H1 (cell line): ENCODE results near the gene HOXB6.

Experiments
- EP300 ChIP-seq, 2 experiments: IDR thresholded peaks; 1 replicate in 1 of 2; 2 replicates in 1 of 2; pipeline ENCODE4 v1.6.1; 2011 to 2012; ENCODE audit warnings: low read depth in 2 of 2, low read length in 2 of 2, mild to moderate bottlenecking in 2 of 2, borderline replicate concordance in 1 of 2, inconsistent platforms in 1 of 2, moderate library complexity in 1 of 2
- JUN ChIP-seq: IDR thresholded peaks from 2 replicates; pipeline ENCODE4 v1.6.1; 2011; ENCODE audit warnings: low read depth, mild to moderate bottlenecking, improper control_type of control experiment, low read length
- RAD21 ChIP-seq, 2 experiments: IDR thresholded peaks in 1 of 2; conservative IDR thresholded peaks in 1 of 2; 2 replicates each; pipeline ENCODE4 v1.6.1; 2011; ENCODE audit warnings: low read depth in 2 of 2, low read length in 2 of 2, improper control_type of control experiment in 1 of 2, inconsistent platforms in 1 of 2, mild to moderate bottlenecking in 1 of 2, moderate library complexity in 1 of 2
- SIN3A ChIP-seq, 2 experiments: IDR thresholded peaks in 1 of 2; conservative IDR thresholded peaks in 1 of 2; 2 replicates each; pipeline ENCODE4 v1.6.1; 2011 to 2012; ENCODE audit warnings: low read length in 2 of 2, improper control_type of control experiment in 1 of 2, low read depth in 1 of 2, mild to moderate bottlenecking in 1 of 2
- TF ChIP-seq, protein P1 (sequence below), 3 experiments: IDR thresholded peaks; 1 replicate in 2 of 3; 2 replicates in 1 of 3; pipeline versions ENCODE4 v1.5.1 to v1.6.1; 2011; ENCODE audit warnings: low read length in 3 of 3, mild to moderate bottlenecking in 3 of 3, inconsistent platforms in 2 of 3, low read depth in 1 of 3, moderate library complexity in 1 of 3; ENCODE audit not compliant: insufficient read depth in 1 of 3; ENCODE audit errors: control extremely low read depth in 1 of 3

DNA sequence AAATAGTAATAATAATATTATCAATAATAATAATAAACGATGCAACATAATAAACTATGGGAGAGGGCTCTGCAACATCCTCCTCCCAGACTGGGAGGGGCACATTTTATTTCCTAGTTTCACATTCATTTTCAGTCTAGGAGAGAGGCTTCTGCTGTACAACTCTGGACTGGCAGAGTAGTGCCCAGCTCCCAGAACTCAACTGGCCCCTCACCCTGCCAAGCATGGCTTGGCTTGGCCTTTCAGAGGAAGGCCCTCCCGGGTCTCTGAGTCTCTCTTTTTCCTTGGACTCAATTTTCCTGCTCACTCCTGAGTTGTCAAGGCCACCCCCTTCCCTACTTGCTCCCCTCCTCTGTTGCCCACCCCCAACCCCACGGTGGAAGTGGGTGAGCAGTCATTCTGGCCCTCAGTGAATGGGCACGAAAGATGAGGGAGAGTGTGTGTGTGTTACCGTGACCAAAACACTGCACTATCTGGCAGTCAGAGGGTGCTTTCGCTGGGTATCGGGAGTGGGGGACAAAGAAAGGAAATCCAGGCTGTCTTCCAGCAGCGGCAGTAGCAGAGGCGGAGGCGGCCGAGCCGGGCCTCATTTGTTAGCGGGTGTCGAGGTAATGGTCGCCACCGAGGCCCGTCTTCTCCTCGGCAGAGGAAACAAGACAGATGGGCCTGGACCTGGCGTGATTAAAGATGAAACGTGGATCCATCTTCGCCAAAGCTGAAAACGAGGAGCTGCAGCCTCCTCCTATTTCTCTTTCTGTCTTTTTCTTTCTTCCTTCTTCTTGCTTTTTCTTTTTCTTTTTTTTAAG lies 28.9 kb downstream of the HOXB6 start:
- TF ChIP-seq RAD21 (IDR thresholded peaks at IDR 0.05 in 1 of 2, conservative IDR thresholded peaks at IDR 0.05 in 1 of 2; ENCODE audit: low read depth in 2 of 2, low read length in 2 of 2) = no peak
- TF ChIP-seq JUN = no peak
- TF ChIP-seq, protein P1, sequence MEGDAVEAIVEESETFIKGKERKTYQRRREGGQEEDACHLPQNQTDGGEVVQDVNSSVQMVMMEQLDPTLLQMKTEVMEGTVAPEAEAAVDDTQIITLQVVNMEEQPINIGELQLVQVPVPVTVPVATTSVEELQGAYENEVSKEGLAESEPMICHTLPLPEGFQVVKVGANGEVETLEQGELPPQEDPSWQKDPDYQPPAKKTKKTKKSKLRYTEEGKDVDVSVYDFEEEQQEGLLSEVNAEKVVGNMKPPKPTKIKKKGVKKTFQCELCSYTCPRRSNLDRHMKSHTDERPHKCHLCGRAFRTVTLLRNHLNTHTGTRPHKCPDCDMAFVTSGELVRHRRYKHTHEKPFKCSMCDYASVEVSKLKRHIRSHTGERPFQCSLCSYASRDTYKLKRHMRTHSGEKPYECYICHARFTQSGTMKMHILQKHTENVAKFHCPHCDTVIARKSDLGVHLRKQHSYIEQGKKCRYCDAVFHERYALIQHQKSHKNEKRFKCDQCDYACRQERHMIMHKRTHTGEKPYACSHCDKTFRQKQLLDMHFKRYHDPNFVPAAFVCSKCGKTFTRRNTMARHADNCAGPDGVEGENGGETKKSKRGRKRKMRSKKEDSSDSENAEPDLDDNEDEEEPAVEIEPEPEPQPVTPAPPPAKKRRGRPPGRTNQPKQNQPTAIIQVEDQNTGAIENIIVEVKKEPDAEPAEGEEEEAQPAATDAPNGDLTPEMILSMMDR (IDR thresholded peaks at IDR 0.05; ENCODE audit: control extremely low read depth in 1 of 3, insufficient read depth in 1 of 3, low read depth in 1 of 3, low read length in 3 of 3) = no peak
- TF ChIP-seq SIN3A (conservative IDR thresholded peaks at IDR 0.05 in 1 of 2, IDR thresholded peaks at IDR 0.05 in 1 of 2; ENCODE audit: low read depth in 1 of 2, low read length in 2 of 2) = no peak
- no peak for TF ChIP-seq EP300 (IDR thresholded peaks at IDR 0.05; ENCODE audit: borderline replicate concordance in 1 of 2, low read depth in 2 of 2, low read length in 2 of 2)
